CD4-positive, CD25-positive, alpha-beta regulatory T cell (primary cell): ENCODE measurements around the gene SRPK2. TPM values are rescaled to one million over a fixed set of nuclear protein-coding genes. Genes with fewer than 3 reads are reported as not detected.

Experiments used
- ATAC-seq, 2 donors: fragments of 150-1000 bp; cut with Tn5 transposase; one replicate each; pipeline ENCODE4 v1.10.0; 2021; ENCODE audit warnings: low read depth in 2 of 2, moderate number of reproducible peaks in 2 of 2, moderate library complexity in 1 of 2
- DNase-seq, 3 donors: peaks; one replicate each; pipeline versions ENCODE4 v3.0.0 to v3.0.0-alpha.2; 2012 to 2022; ENCODE audit warnings: mixed read lengths in 1 of 3
- H3K27ac ChIP-seq: one replicate; pipeline ENCODE4 v1.7.0; 2013; ENCODE audit warnings: mild to moderate bottlenecking, low read length; ENCODE audit not compliant: insufficient read depth, poor library complexity, severe bottlenecking
- H3K27me3 ChIP-seq: one replicate; pipeline ENCODE4 v1.7.0; 2013; ENCODE audit warnings: low read length; ENCODE audit not compliant: control insufficient read depth, insufficient read depth
- H3K36me3 ChIP-seq: one replicate; pipeline ENCODE4 v1.7.0; 2013; ENCODE audit warnings: mild to moderate bottlenecking, low read length, moderate library complexity; ENCODE audit not compliant: control insufficient read depth, insufficient read depth
- H3K4me1 ChIP-seq: 2 replicates; pipeline ENCODE4 v1.7.0; 2013; ENCODE audit warnings: mild to moderate bottlenecking, low read length; ENCODE audit not compliant: insufficient read depth, control insufficient read depth, poor library complexity, severe bottlenecking
- H3K4me3 ChIP-seq: one replicate; pipeline ENCODE4 v1.7.0; 2013; ENCODE audit warnings: low read depth, mild to moderate bottlenecking, low read length, moderate library complexity
- H3K9me3 ChIP-seq, 2 experiments: 1 replicate in 1 of 2; 2 replicates in 1 of 2; pipeline ENCODE4 v1.7.0; 2013; ENCODE audit warnings: low read length in 2 of 2, mild to moderate bottlenecking in 1 of 2, moderate library complexity in 1 of 2; ENCODE audit not compliant: control insufficient read depth in 2 of 2
- H3K27ac Mint-ChIP-seq, 3 donors: one replicate each; pipeline ENCODE4 v1.8.0; 2020 to 2022; ENCODE audit warnings: mild to moderate bottlenecking in 3 of 3, mixed read lengths in 3 of 3, moderate library complexity in 2 of 3
- H3K27me3 Mint-ChIP-seq: one replicate; pipeline ENCODE4 v1.8.0; 2022; ENCODE audit warnings: mild to moderate bottlenecking, mixed read lengths
- H3K36me3 Mint-ChIP-seq: one replicate; pipeline ENCODE4 v1.8.0; 2020; ENCODE audit warnings: mixed read lengths
- H3K4me1 Mint-ChIP-seq, 4 donors: one replicate each; pipeline ENCODE4 v1.8.0; 2020 to 2022; ENCODE audit warnings: mixed read lengths in 4 of 4, mild to moderate bottlenecking in 1 of 4
- H3K4me3 Mint-ChIP-seq, 4 donors: one replicate each; pipeline ENCODE4 v1.8.0; 2020 to 2022; ENCODE audit warnings: mild to moderate bottlenecking in 4 of 4, mixed read lengths in 4 of 4, moderate library complexity in 3 of 4
- H3K9me3 Mint-ChIP-seq, 7 donors: one replicate each; pipeline ENCODE4 v1.8.0; 2020 to 2022; ENCODE audit warnings: mixed read lengths in 7 of 7, mild to moderate bottlenecking in 3 of 7, moderate library complexity in 2 of 7
- polyA plus RNA-seq, 4 donors: library from polyadenylated mRNA; unstranded; fragments of 300-500 nt; fragmentation: Illumina TruSeq; gene quantifications; one replicate each; pipeline ENCODE4 v1.2.3, GENCODE V29; 2021
- total RNA-seq: library from RNA; stranded (reverse); gene quantifications from one replicate; pipeline ENCODE4 v1.2.3, GENCODE V29; 2022

Gene SRPK2
- total and polyA plus RNA-seq, 5 donors from 2014 or later: 50.3 to 77.2 (median 62.6) TPM

GRCh38 chr7:105215821-105216220 is 172.9 kb downstream of the SRPK2 start:
- peak overlapping the region in 1 of 3 donors; percentile 3 for H3K27ac Mint-ChIP-seq
- H3K4me3 Mint-ChIP-seq: no peak overlapping the region

GRCh38 chr7:105215182-105215581 is 173.5 kb downstream of the SRPK2 start:
- DNase-seq: no peak
- Histone ChIP-seq H3K27ac (no peak overlapping the region), H3K9me3 (no peaks in the 10 kb centered on the region), H3K4me1 (peaks cover 11% of the 10 kb centered on the region), H3K36me3 (peaks cover 3% of the 10 kb centered on the region), H3K4me3 (no peak overlapping the region), H3K27me3 (no peaks in the 10 kb centered on the region)
- Mint-ChIP-seq H3K27me3 (no peaks in the 10 kb centered on the region), H3K9me3 (peaks cover 0 to 1% (median 0%) of the 10 kb centered on the region in 7 donors), H3K36me3 (peaks cover 8% of the 10 kb centered on the region), H3K27ac (no peak overlapping the region), H3K4me3 (no peak overlapping the region), H3K4me1 (peaks cover 63 to 83% (median 72%) of the 10 kb centered on the region in 4 donors)
- no peak for ATAC-seq

More at GRCh38 chr7:105215821-105216220, 172.9 kb downstream of the SRPK2 start:
- Mint-ChIP-seq H3K36me3 (peaks cover 8% of the 10 kb centered on the region), H3K27me3 (no peaks in the 10 kb centered on the region), H3K4me1 (peaks cover 59 to 80% (median 66%) of the 10 kb centered on the region in 4 donors), H3K9me3 (peaks cover 0 to 1% (median 0%) of the 10 kb centered on the region in 7 donors)
- Histone ChIP-seq H3K4me3 (no peak overlapping the region), H3K27ac (no peak overlapping the region), H3K9me3 (no peaks in the 10 kb centered on the region), H3K4me1 (peaks cover 10% of the 10 kb centered on the region), H3K27me3 (no peaks in the 10 kb centered on the region), H3K36me3 (peaks cover 3% of the 10 kb centered on the region)
- no peak for DNase-seq
- ATAC-seq: no peak

DNA sequence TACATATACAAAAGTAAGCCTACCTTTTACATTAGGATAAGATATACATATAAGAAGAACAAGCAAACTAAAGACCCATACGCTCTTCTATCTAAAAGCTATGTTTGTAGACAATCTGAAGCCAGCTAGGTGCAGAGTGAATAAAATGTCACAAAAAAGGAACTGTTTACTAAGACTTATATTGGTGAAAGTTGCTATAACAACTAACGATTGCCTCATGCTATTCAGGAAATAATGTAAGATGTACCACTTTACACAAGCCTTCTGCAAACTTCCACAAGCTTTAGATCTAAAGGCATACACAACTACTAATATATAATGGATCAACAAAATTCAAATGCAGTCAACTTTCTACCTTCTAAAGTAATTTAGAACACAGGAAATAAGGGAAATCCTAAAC is 175.1 kb downstream of the SRPK2 start:
- no peak overlapping the region for H3K4me3 ChIP-seq
- Mint-ChIP-seq H3K27ac (peak overlapping the region; percentile 15 to 82 (median 20)), H3K4me3 (no peak overlapping the region), H3K36me3 (peaks cover 8% of the 10 kb centered on the region), H3K27me3 (no peaks in the 10 kb centered on the region), H3K4me1 (peaks cover 61 to 84% (median 69%) of the 10 kb centered on the region in 4 donors), H3K9me3 (peaks cover 0 to 1% (median 0%) of the 10 kb centered on the region in 7 donors)
- no peaks in the 10 kb centered on the region for H3K9me3 ChIP-seq
- peaks cover 3% of the 10 kb centered on the region for H3K36me3 ChIP-seq
- H3K4me1 ChIP-seq: peaks cover 23% of the 10 kb centered on the region
- H3K27me3 ChIP-seq: no peaks in the 10 kb centered on the region
- ATAC-seq: no peak
- DNase-seq: no peak
- H3K27ac ChIP-seq: no peak overlapping the region

- H3K4me3 Mint-ChIP-seq: no peak overlapping the region
- peak overlapping the region; percentile 4 to 88 (median 80) for H3K27ac Mint-ChIP-seq
- H3K36me3 Mint-ChIP-seq: peaks cover 15% of the 10 kb centered on the region
- ATAC-seq (no peak), DNase-seq (no peak)
- no peak overlapping the region for H3K4me3 ChIP-seq
- H3K4me1 ChIP-seq: peaks cover 28% of the 10 kb centered on the region
- peaks cover 3% of the 10 kb centered on the region for H3K36me3 ChIP-seq
- H3K9me3 Mint-ChIP-seq: peaks cover 0 to 1% (median 0%) of the 10 kb centered on the region in 7 donors
- H3K27me3 Mint-ChIP-seq: no peaks in the 10 kb centered on the region
- H3K27ac ChIP-seq: no peak overlapping the region
- H3K27me3 ChIP-seq: no peaks in the 10 kb centered on the region
- H3K9me3 ChIP-seq: no peaks in the 10 kb centered on the region
- H3K4me1 Mint-ChIP-seq: peaks cover 60 to 87% (median 71%) of the 10 kb centered on the region in 4 donors
Measured at GRCh38 chr7:105212212-105212611, 176.5 kb downstream of the SRPK2 start.

- Mint-ChIP-seq H3K27ac (peak overlapping the region; percentile 10 to 80 (median 72)), H3K4me1 (peaks cover 54 to 92% (median 75%) of the 10 kb centered on the region in 4 donors), H3K27me3 (no peaks in the 10 kb centered on the region), H3K36me3 (peaks cover 14% of the 10 kb centered on the region), H3K9me3 (peaks cover 0 to 1% (median 0%) of the 10 kb centered on the region in 7 donors), H3K4me3 (peak overlapping the region; percentile 29 to 54 (median 44))
- H3K27me3 ChIP-seq: no peaks in the 10 kb centered on the region
- peak overlapping the region; percentile 4 for H3K4me3 ChIP-seq
- DNase-seq (peak in 1 of 3 donors; percentile 46), ATAC-seq (peak; percentile 29 to 62)
- H3K4me1 ChIP-seq: peaks cover 39% of the 10 kb centered on the region
- H3K36me3 ChIP-seq: no peaks in the 10 kb centered on the region
- H3K27ac ChIP-seq: peak overlapping the region; percentile 38
- H3K9me3 ChIP-seq: no peaks in the 10 kb centered on the region
Measured at GRCh38 chr7:105210721-105211205, 178.0 kb downstream of the SRPK2 start.

GRCh38 chr7:105209870-105210269 is 178.9 kb downstream of the SRPK2 start:
- Mint-ChIP-seq H3K9me3 (peaks cover 0 to 1% (median 0%) of the 10 kb centered on the region in 7 donors), H3K36me3 (peaks cover 7% of the 10 kb centered on the region), H3K27ac (peak overlapping the region in 1 of 3 donors; percentile 72), H3K4me1 (peaks cover 50 to 92% (median 72%) of the 10 kb centered on the region in 4 donors), H3K4me3 (peak overlapping the region; percentile 2 to 54 (median 44)), H3K27me3 (no peaks in the 10 kb centered on the region)
- ATAC-seq (peak in 1 of 2 donors; percentile 21), DNase-seq (peak in 2 of 3 donors; percentile 41 to 59)
- Histone ChIP-seq H3K9me3 (no peaks in the 10 kb centered on the region), H3K27me3 (no peaks in the 10 kb centered on the region), H3K4me1 (peaks cover 43% of the 10 kb centered on the region), H3K36me3 (no peaks in the 10 kb centered on the region), H3K27ac (no peak overlapping the region), H3K4me3 (peak overlapping the region; percentile 54)

GRCh38 chr7:105209433-105209832 is 179.3 kb downstream of the SRPK2 start:
- Histone ChIP-seq H3K4me1 (peaks cover 43% of the 10 kb centered on the region), H3K4me3 (peak overlapping the region; percentile 54), H3K27ac (no peak overlapping the region), H3K27me3 (no peaks in the 10 kb centered on the region), H3K9me3 (no peaks in the 10 kb centered on the region), H3K36me3 (no peaks in the 10 kb centered on the region)
- Mint-ChIP-seq H3K27ac (peak overlapping the region in 2 of 3 donors; percentile 57 to 85), H3K27me3 (no peaks in the 10 kb centered on the region), H3K4me1 (peaks cover 47 to 92% (median 68%) of the 10 kb centered on the region in 4 donors), H3K36me3 (peaks cover 7% of the 10 kb centered on the region), H3K9me3 (peaks cover 0 to 1% (median 0%) of the 10 kb centered on the region in 7 donors), H3K4me3 (peak overlapping the region in 3 of 4 donors; percentile 37 to 73 (median 62))
- ATAC-seq: no peak
- DNase-seq: no peak

GRCh38 chr7:105206985-105207384 is 181.7 kb downstream of the SRPK2 start:
- Histone ChIP-seq H3K36me3 (peaks cover 9% of the 10 kb centered on the region), H3K9me3 (no peaks in the 10 kb centered on the region), H3K4me3 (no peak overlapping the region), H3K27ac (no peak overlapping the region), H3K4me1 (peaks cover 33% of the 10 kb centered on the region), H3K27me3 (no peaks in the 10 kb centered on the region)
- H3K27ac Mint-ChIP-seq: peak overlapping the region in 2 of 3 donors; percentile 71 to 84
- peaks cover 0 to 1% (median 0%) of the 10 kb centered on the region in 7 donors for H3K9me3 Mint-ChIP-seq
- peaks cover 30 to 86% (median 58%) of the 10 kb centered on the region in 4 donors for H3K4me1 Mint-ChIP-seq
- no peaks in the 10 kb centered on the region for H3K27me3 Mint-ChIP-seq
- H3K36me3 Mint-ChIP-seq: peaks cover 22% of the 10 kb centered on the region
- no peak for ATAC-seq
- H3K4me3 Mint-ChIP-seq: no peak overlapping the region
- no peak for DNase-seq
